ENCODE data around the gene AOC3. TPM values are rescaled to one million over a fixed set of nuclear protein-coding genes. Genes with fewer than 3 reads are reported as not detected.
A peak's percentile ranks its signal among the peaks of the same experiment; 100 is the strongest.

The AOC3 gene
- total and polyA plus RNA-seq, 2 of the 8 experiments (the other 6 are each of a cell fraction or from before 2014, with no cell fraction given), result 2.5 to 2.7 TPM

- no peak for TF ChIP-seq SUZ12 (IDR thresholded peaks at IDR 0.05; ENCODE audit: low read length)
- TF ChIP-seq TAF1 (IDR thresholded peaks at IDR 0.05; ENCODE audit: low read depth, low read length), result no peak
- TF ChIP-seq MAFK (IDR thresholded peaks at IDR 0.05; ENCODE audit: low read depth, low read length), result no peak
- TF ChIP-seq CREB1 (IDR thresholded peaks at IDR 0.05), result no peak
- TF ChIP-seq, protein P1, sequence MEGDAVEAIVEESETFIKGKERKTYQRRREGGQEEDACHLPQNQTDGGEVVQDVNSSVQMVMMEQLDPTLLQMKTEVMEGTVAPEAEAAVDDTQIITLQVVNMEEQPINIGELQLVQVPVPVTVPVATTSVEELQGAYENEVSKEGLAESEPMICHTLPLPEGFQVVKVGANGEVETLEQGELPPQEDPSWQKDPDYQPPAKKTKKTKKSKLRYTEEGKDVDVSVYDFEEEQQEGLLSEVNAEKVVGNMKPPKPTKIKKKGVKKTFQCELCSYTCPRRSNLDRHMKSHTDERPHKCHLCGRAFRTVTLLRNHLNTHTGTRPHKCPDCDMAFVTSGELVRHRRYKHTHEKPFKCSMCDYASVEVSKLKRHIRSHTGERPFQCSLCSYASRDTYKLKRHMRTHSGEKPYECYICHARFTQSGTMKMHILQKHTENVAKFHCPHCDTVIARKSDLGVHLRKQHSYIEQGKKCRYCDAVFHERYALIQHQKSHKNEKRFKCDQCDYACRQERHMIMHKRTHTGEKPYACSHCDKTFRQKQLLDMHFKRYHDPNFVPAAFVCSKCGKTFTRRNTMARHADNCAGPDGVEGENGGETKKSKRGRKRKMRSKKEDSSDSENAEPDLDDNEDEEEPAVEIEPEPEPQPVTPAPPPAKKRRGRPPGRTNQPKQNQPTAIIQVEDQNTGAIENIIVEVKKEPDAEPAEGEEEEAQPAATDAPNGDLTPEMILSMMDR (IDR thresholded peaks at IDR 0.05; ENCODE audit: control extremely low read depth in 1 of 3, insufficient read depth in 1 of 3, low read depth in 1 of 3, low read length in 3 of 3), result peak; percentile 9 to 36 (median 22); a peak in 3 of 4 replicates
- no peak for TF ChIP-seq GTF2F1 (IDR thresholded peaks at IDR 0.05; ENCODE audit: borderline replicate concordance, low read depth, low read length)
- TF ChIP-seq SP4 (IDR thresholded peaks at IDR 0.05; ENCODE audit: low read length), result no peak
- TF ChIP-seq KDM4A (IDR thresholded peaks at IDR 0.05; ENCODE audit: low read depth, low read length, severe bottlenecking), result no peak
- no peak for TF ChIP-seq FOSL1 (IDR thresholded peaks at IDR 0.05; ENCODE audit: insufficient read depth, low read depth, low read length)
- TF ChIP-seq SIRT6 (IDR thresholded peaks at IDR 0.05; ENCODE audit: low read length), result no peak
- TF ChIP-seq RNF2 (IDR thresholded peaks at IDR 0.05; ENCODE audit: borderline replicate concordance, low read depth, low read length, missing control alignments, poor library complexity, severe bottlenecking), result no peak
- no peak for TF ChIP-seq SRF (IDR thresholded peaks at IDR 0.05; ENCODE audit: low read depth, low read length)
- TF ChIP-seq POU5F1 (IDR thresholded peaks at IDR 0.05; ENCODE audit: low read depth, low read length), result no peak
- TF ChIP-seq EGR1 (IDR thresholded peaks at IDR 0.05; ENCODE audit: borderline replicate concordance, low read depth, low read length), result no peak
- peak in 1 of 2 experiments; percentile 28; a peak in 1 of 4 replicates for TF ChIP-seq RAD21 (IDR thresholded peaks at IDR 0.05 in 1 of 2, conservative IDR thresholded peaks at IDR 0.05 in 1 of 2; ENCODE audit: low read depth in 2 of 2, low read length in 2 of 2)
- no peak for TF ChIP-seq SP1 (IDR thresholded peaks at IDR 0.05; ENCODE audit: low read depth, low read length)
- TF ChIP-seq ASH2L (IDR thresholded peaks at IDR 0.05; ENCODE audit: low read length), result no peak
- TF ChIP-seq SP2 (IDR thresholded peaks at IDR 0.05; ENCODE audit: low read length), result no peak
- peak; percentile 55; the same call in 1 of the 2 replicates for TF ChIP-seq USF2 (IDR thresholded peaks at IDR 0.05; ENCODE audit: low read length)
- TF ChIP-seq RFX5 (IDR thresholded peaks at IDR 0.05; ENCODE audit: borderline replicate concordance, low read depth, low read length), result no peak
- TF ChIP-seq KDM5A (IDR thresholded peaks at IDR 0.05; ENCODE audit: low read length), result no peak
- no peak for TF ChIP-seq CEBPB (IDR thresholded peaks at IDR 0.05; ENCODE audit: low read depth, low read length)
Measured at GRCh38 chr17:42878123-42878880, 27.3 kb downstream of the AOC3 start (continued).

All from H1 (cell line).